Upper lobe of left lung (tissue), 4 donors: ENCODE measurements around the gene TMEM256.
A peak's percentile ranks its signal among the peaks of the same experiment; 100 is the strongest.

Experiments used
- CTCF ChIP-seq, 6 experiments: fragments of 450-650 bp in 4 of 6; fragments of 200-600 bp in 2 of 6; sonication (generic) in 2 of 6; IDR thresholded peaks; one replicate each; pipeline ENCODE4 v1.5.1; 2016 to 2019; ENCODE audit warnings: antibody characterized with exemption in 6 of 6
- POLR2AphosphoS5 ChIP-seq, 2 donors: sonication (generic); formaldehyde crosslinking; IDR thresholded peaks; one replicate each; pipeline ENCODE4 v1.5.1; 2017; ENCODE audit warnings: antibody characterized with exemption in 2 of 2

- TF ChIP-seq CTCF (IDR thresholded peaks at IDR 0.05) (no peak), POLR2AphosphoS5 (IDR thresholded peaks at IDR 0.05) (peak; percentile 24 to 80)
These were observed 22.8 kb downstream of the TMEM256 start, which contains the start of gene TNK1 for GRCh38 chr17:7380855-7381683.
